K562 (cell line): ENCODE measurements around the gene WNT3. TPM values are rescaled to one million over a fixed set of nuclear protein-coding genes. Genes with fewer than 3 reads are reported as not detected.

ENCODE experiments used
- ARID1B ChIP-seq: fragments of 450-650 bp; IDR thresholded peaks from 2 replicates; pipeline ENCODE4 v1.6.1; 2016; ENCODE audit warnings: antibody characterized with exemption, mild to moderate bottlenecking, inconsistent platforms
- CCAR2 ChIP-seq: fragments of 200-400 bp; formaldehyde crosslinking; IDR thresholded peaks from 2 replicates; pipeline ENCODE4 v1.6.1; 2017; ENCODE audit warnings: mild to moderate bottlenecking, low read depth, low read length
- CEBPZ ChIP-seq: fragments of 150-350 bp; IDR thresholded peaks from 2 replicates; pipeline ENCODE4 v1.6.1; 2014; ENCODE audit warnings: low read depth, mild to moderate bottlenecking, low read length, borderline replicate concordance
- CTCF ChIP-seq, 3 experiments: IDR thresholded peaks in 2 of 3; conservative IDR thresholded peaks in 1 of 3; 2 replicates each; pipeline ENCODE4 v1.5.1; 2011 to 2012; ENCODE audit warnings: low read length in 3 of 3, mild to moderate bottlenecking in 3 of 3, control low read depth in 2 of 3, improper control_type of control experiment in 1 of 3, inconsistent platforms in 1 of 3, low read depth in 1 of 3, mixed read lengths in 1 of 3, moderate library complexity in 1 of 3; ENCODE audit not compliant: insufficient read depth in 2 of 3
- E2F5 ChIP-seq: sonication (generic); formaldehyde crosslinking; IDR thresholded peaks from 2 replicates; pipeline ENCODE4 v1.8.0; 2022; ENCODE audit warnings: mild to moderate bottlenecking, missing genetic modification reagents
- FOXA3 ChIP-seq, 2 experiments: fragments of 450-650 bp in 1 of 2; sonication (generic) in 1 of 2; formaldehyde crosslinking; IDR thresholded peaks in 1 of 2; conservative IDR thresholded peaks in 1 of 2; 2 replicates each; pipeline versions ENCODE4 v1.4.0 to v1.8.0; 2020 to 2022; ENCODE audit warnings: mild to moderate bottlenecking in 2 of 2, missing genetic modification reagents in 1 of 2
- FOXM1 ChIP-seq, 2 experiments: fragments of 450-650 bp in 1 of 2; sonication (generic) in 1 of 2; formaldehyde crosslinking in 1 of 2; IDR thresholded peaks; 2 replicates each; pipeline versions ENCODE4 v1.6.1 to v1.9.0; 2017 to 2022; ENCODE audit warnings: low read depth in 2 of 2, mild to moderate bottlenecking in 2 of 2, missing genetic modification reagents in 1 of 2, moderate library complexity in 1 of 2
- HNRNPK ChIP-seq: fragments of 200-400 bp; formaldehyde crosslinking; IDR thresholded peaks from one replicate; pipeline ENCODE4 v1.6.1; 2018; ENCODE audit warnings: mild to moderate bottlenecking, low read depth, low read length; ENCODE audit not compliant: poor library complexity, severe bottlenecking
- POLR3A ChIP-seq: IDR thresholded peaks from 2 replicates; pipeline ENCODE4 v1.6.1; 2011; ENCODE audit warnings: borderline replicate concordance, mild to moderate bottlenecking, moderate library complexity; ENCODE audit not compliant: insufficient read length, insufficient read depth; ENCODE audit errors: extremely low read depth
- SNRNP70 ChIP-seq: fragments of 200-400 bp; formaldehyde crosslinking; optimal IDR thresholded peaks from 2 replicates; pipeline ENCODE3; 2017; ENCODE audit warnings: low read depth, low read length
- TAF7 ChIP-seq: fragments of 450-650 bp; IDR thresholded peaks from 2 replicates; pipeline ENCODE4 v1.6.1; 2016; ENCODE audit warnings: missing genetic modification characterization, missing compliant biosample characterization
- TEAD1 ChIP-seq, 2 experiments: fragments of 450-650 bp in 1 of 2; sonication (generic) in 1 of 2; formaldehyde crosslinking; IDR thresholded peaks; 2 replicates each; pipeline versions ENCODE4 v1.4.0 to v1.8.0; 2020 to 2022; ENCODE audit warnings: mild to moderate bottlenecking in 2 of 2, missing genetic modification reagents in 1 of 2
- YY1 ChIP-seq, 3 experiments: IDR thresholded peaks; 2 replicates each; pipeline ENCODE4 v1.6.1; 2011; ENCODE audit warnings: low read length in 2 of 3, mild to moderate bottlenecking in 2 of 3, moderate library complexity in 2 of 3, borderline replicate concordance in 1 of 3, control low read depth in 1 of 3, low read depth in 1 of 3; ENCODE audit not compliant: insufficient read depth in 3 of 3, insufficient replicate concordance in 2 of 3, control insufficient read depth in 1 of 3, insufficient read length in 1 of 3; ENCODE audit errors: extremely low read depth in 1 of 3
- ZBTB7A ChIP-seq: IDR thresholded peaks from 2 replicates; pipeline ENCODE4 v1.6.1; 2011; ENCODE audit warnings: low read depth, mild to moderate bottlenecking, low read length, moderate library complexity, borderline replicate concordance; ENCODE audit not compliant: control insufficient read depth
- ZNF140 ChIP-seq: fragments of 250-450 bp; sonication (Bioruptor Pico); IDR thresholded peaks from 2 replicates; pipeline ENCODE4 v1.8.0; 2021; ENCODE audit warnings: moderate library complexity, mild to moderate bottlenecking, inconsistent platforms
- ZNF184 ChIP-seq: sonication (generic); formaldehyde crosslinking; IDR thresholded peaks from 2 replicates; pipeline ENCODE4 v1.5.0; 2020; ENCODE audit warnings: missing genetic modification reagents
- ZNF253 ChIP-seq: fragments of 250-450 bp; sonication (Bioruptor Pico); conservative IDR thresholded peaks from 2 replicates; pipeline ENCODE4 v1.6.1; 2021; ENCODE audit warnings: mild to moderate bottlenecking
- ZNF445 ChIP-seq: fragments of 250-450 bp; sonication (Bioruptor Pico); IDR thresholded peaks from 2 replicates; pipeline ENCODE4 v1.4.0; 2020; ENCODE audit warnings: low read depth, mild to moderate bottlenecking, moderate library complexity
- polyA plus RNA-seq, 8 experiments: library from polyadenylated mRNA; depleted of rRNA in 4 of 8; stranded (reverse) in 5 of 8; unstranded in 3 of 8; fragments of >200 nt; fragmentation: Nextera tagmentation in 2 of 8; fragmentation: Illumina TruSeq in 1 of 8; extraction: Ambion mirVana in 2 of 8; extraction: Trizol in 1 of 8; gene quantifications; 2 replicates each; pipeline versions ENCODE4 v1.2.1 to v1.2.3, GENCODE V29; 2011 to 2014; ENCODE audit warnings: inconsistent platforms in 1 of 8, missing spikeins in 1 of 8
- total RNA-seq, 7 experiments: library from RNA; depleted of rRNA in 6 of 7; stranded (reverse); fragments of >200 nt in 6 of 7; fragmentation: Illumina TruSeq in 2 of 7; extraction: Trizol in 2 of 7; gene quantifications; 2 replicates each; pipeline versions ENCODE4 v1.2.1 to v1.2.3, GENCODE V29; 2011 to 2021; ENCODE audit warnings: low replicate concordance in 1 of 7

The WNT3 gene
- total and polyA plus RNA-seq, 9 of the 15 experiments (the other 6 are each of a cell fraction or from before 2014, with no cell fraction given): 1.5 to 6.1 (median 3.3) TPM

GRCh38 chr17:46818929-46819859 lies 702 bp upstream of the WNT3 start (continued):
- TF ChIP-seq E2F5 (CRISPR knock-in tag): no peak
- TF ChIP-seq ZNF184 (CRISPR knock-in tag): no peak
- TF ChIP-seq ZNF445 (CRISPR knock-in tag): no peak
- peak in 1 of 3 experiments; percentile 9 for TF ChIP-seq YY1 (IDR thresholded peaks at IDR 0.05; ENCODE audit: borderline replicate concordance in 1 of 3, control insufficient read depth in 1 of 3, extremely low read depth in 1 of 3, insufficient read depth in 3 of 3, insufficient read length in 1 of 3, insufficient replicate concordance in 2 of 3, low read depth in 1 of 3, low read length in 2 of 3)
- no peak for TF ChIP-seq TEAD1 (CRISPR knock-in tag; IDR thresholded peaks at IDR 0.05)
- peak in 1 of 2 experiments; percentile 14; a peak in 1 of 4 replicates for TF ChIP-seq FOXA3 (CRISPR knock-in tag; conservative IDR thresholded peaks at IDR 0.05 in 1 of 2, IDR thresholded peaks at IDR 0.05 in 1 of 2)
- peak; percentile 74 for TF ChIP-seq TAF7
- no peak for TF ChIP-seq POLR3A
- TF ChIP-seq ZNF140 (CRISPR knock-in tag): no peak
- TF ChIP-seq ZBTB7A: peak; percentile 53; the same call in 1 of the 2 replicates
- 0 out of 6 replicates have a peak, but pooled peaks of 1 of the 3 experiments have one; percentile 2 for TF ChIP-seq CTCF (IDR thresholded peaks at IDR 0.05 in 2 of 3, conservative IDR thresholded peaks at IDR 0.05 in 1 of 3; ENCODE audit: insufficient read depth in 2 of 3, low read depth in 1 of 3, low read length in 3 of 3)
- TF ChIP-seq ZNF253 (CRISPR knock-in tag): no peak
- no peak for TF ChIP-seq CEBPZ
- no peak for TF ChIP-seq SNRNP70
- TF ChIP-seq CCAR2: no peak
- TF ChIP-seq ARID1B: peak; percentile 89
- TF ChIP-seq FOXM1 (IDR thresholded peaks at IDR 0.05; ENCODE audit: low read depth): no peak
- TF ChIP-seq FOXM1 (CRISPR knock-in tag; IDR thresholded peaks at IDR 0.05; ENCODE audit: low read depth): no peak; the same call in 1 of the 2 replicates
- TF ChIP-seq HNRNPK: no peak
